PC-3 (cell line): ENCODE data around the gene IRX4. TPM values are rescaled to one million over a fixed set of nuclear protein-coding genes. Genes with fewer than 3 reads are reported as not detected.

Experiments
- ATAC-seq: fragments of 200-7000 bp; cut with Tn5 transposase; 2 replicates; pipeline ENCODE4 v1.9.1; 2020; ENCODE audit warnings: mild to moderate bottlenecking, moderate library complexity
- BruUV-seq: library from RNA; stranded (reverse); fragments of 400-500 nt; replicated peaks from 2 replicates; lab custom pipeline; 2021; lab: Mats Ljungman, UMichigan
- CTCF ChIA-PET: fragments of 300-600 bp; sonication (Branson Sonifier 250); formaldehyde crosslinking; loops from one replicate; lab custom pipeline; 2022; ENCODE audit warnings: antibody characterized with exemption; lab: Charles Lee
- POLR2A ChIA-PET: fragments of 300-600 bp; sonication (Branson Sonifier 250); formaldehyde crosslinking; loops from one replicate; lab custom pipeline; 2022; ENCODE audit warnings: antibody characterized with exemption; ENCODE audit not compliant: unreplicated experiment; lab: Charles Lee
- DNase-seq: peaks from one replicate; pipeline ENCODE4 v3.0.0-alpha.2; 2015
- H2AFZ ChIP-seq: fragments of 300-600 bp; sonication (generic); 2 replicates; pipeline ENCODE4 v1.6.0; 2016; ENCODE audit warnings: antibody characterized with exemption, low read length
- H3F3A ChIP-seq: fragments of 300-600 bp; sonication (generic); one replicate; pipeline ENCODE4 v1.6.0; 2017; ENCODE audit warnings: antibody characterized with exemption, low read length, control low read depth, mild to moderate bottlenecking; ENCODE audit not compliant: unreplicated experiment
- H3K27ac ChIP-seq: fragments of 300-600 bp; sonication (generic); 2 replicates; pipeline ENCODE4 v1.5.1; 2016; ENCODE audit warnings: mild to moderate bottlenecking, low read length
- H3K27me3 ChIP-seq: fragments of 300-600 bp; sonication (generic); 2 replicates; pipeline ENCODE4 v1.6.1; 2016; ENCODE audit warnings: low read length, mixed read lengths
- H3K36me3 ChIP-seq: fragments of 300-600 bp; sonication (generic); 2 replicates; pipeline ENCODE4 v1.6.1; 2016; ENCODE audit warnings: low read depth, mixed run types, low read length, mixed read lengths
- H3K4me1 ChIP-seq: fragments of 300-600 bp; sonication (generic); 2 replicates; pipeline ENCODE4 v1.5.1; 2016; ENCODE audit warnings: low read length; ENCODE audit not compliant: insufficient read depth
- H3K4me2 ChIP-seq: fragments of 300-600 bp; sonication (generic); 2 replicates; pipeline ENCODE4 v1.6.0; 2016; ENCODE audit warnings: low read length
- H3K4me3 ChIP-seq: fragments of 300-600 bp; sonication (generic); 2 replicates; pipeline ENCODE4 v1.5.1; 2016; ENCODE audit warnings: mild to moderate bottlenecking, low read length, mixed read lengths
- H3K79me2 ChIP-seq: fragments of 300-600 bp; sonication (generic); 2 replicates; pipeline ENCODE4 v1.6.1; 2017; ENCODE audit warnings: low read length, mixed read lengths
- H3K9ac ChIP-seq: fragments of 300-600 bp; sonication (generic); 2 replicates; pipeline ENCODE4 v1.6.0; 2016; ENCODE audit warnings: mild to moderate bottlenecking, low read length
- H3K9me2 ChIP-seq: fragments of 300-600 bp; sonication (generic); replicated peaks from 2 replicates; pipeline ENCODE4 v1.6.1; 2016; ENCODE audit warnings: mixed run types, low read length, mixed read lengths
- H3K9me3 ChIP-seq: fragments of 300-600 bp; sonication (generic); 2 replicates; pipeline ENCODE4 v1.6.1; 2016; ENCODE audit warnings: low read length, mixed read lengths
- H4K20me1 ChIP-seq: fragments of 300-600 bp; sonication (generic); 2 replicates; pipeline ENCODE4 v1.6.1; 2016; ENCODE audit warnings: low read length, mixed read lengths
- CTCF ChIP-seq: fragments of 300-600 bp; sonication (generic); conservative IDR thresholded peaks from 2 replicates; pipeline ENCODE4 v1.5.1; 2017; ENCODE audit warnings: antibody characterized with exemption, low read depth, mild to moderate bottlenecking, low read length
- EZH2 ChIP-seq: fragments of 300-600 bp; sonication (generic); IDR thresholded peaks from one replicate; pipeline ENCODE4 v1.6.1; 2017; ENCODE audit warnings: antibody characterized with exemption, mild to moderate bottlenecking, low read length; ENCODE audit not compliant: unreplicated experiment
- EZH2phosphoT487 ChIP-seq: fragments of 300-600 bp; sonication (generic); IDR thresholded peaks from 2 replicates; pipeline ENCODE4 v1.6.1; 2018; ENCODE audit warnings: mild to moderate bottlenecking, antibody characterized with exemption, low read length, borderline replicate concordance
- intact Hi-C: fragments of 100-400 bp; cut with micrococcal nuclease; formaldehyde crosslinking; loops from 2 replicates; pipeline ENCODE4 v1.9.0; 2023
- total RNA-seq: library from RNA; depleted of rRNA; stranded (reverse); fragments of >200 nt; gene quantifications from 2 replicates; pipeline ENCODE4 v1.2.3, GENCODE V29; 2014

IRX4 gene
- total RNA-seq, 1 experiment from 2014 or later: not detected

- CTCF ChIA-PET: no interaction called here
- H3K27me3 ChIP-seq: peaks cover 26% of the 10 kb centered on the region
- no peak for DNase-seq
- ATAC-seq: no peak
- H4K20me1 ChIP-seq: no peaks in the 10 kb centered on the region
- no peaks in the 10 kb centered on the region for H3K79me2 ChIP-seq
- no peak overlapping the region for H3K27ac ChIP-seq
- peaks cover 11% of the 10 kb centered on the region; the same call in 1 of the 2 replicates for H3K4me1 ChIP-seq
- no peaks in the 10 kb centered on the region for H3F3A ChIP-seq
- intact Hi-C loops: no loop called here
- H2AFZ ChIP-seq: no peak overlapping the region
- no peaks in the 10 kb centered on the region for H3K9me2 ChIP-seq
- POLR2A ChIA-PET: no interaction called here
- no peak overlapping the region for H3K9ac ChIP-seq
- no TSS peak for BruUV-seq
- no peak overlapping the region for H3K4me3 ChIP-seq
- H3K36me3 ChIP-seq: no peaks in the 10 kb centered on the region
- TF ChIP-seq CTCF (no peak), EZH2phosphoT487 (no peak), EZH2 (no peak)
- H3K4me2 ChIP-seq: no peak overlapping the region
- no peaks in the 10 kb centered on the region for H3K9me3 ChIP-seq
Observed at GRCh38 chr5:1879292-1880263, 3.1 kb downstream of the IRX4 start.

- TF ChIP-seq EZH2phosphoT487 (no peak), EZH2 (no peak), CTCF (no peak)
- H3K4me2 ChIP-seq: no peak overlapping the region
- H2AFZ ChIP-seq: no peak overlapping the region
- H4K20me1 ChIP-seq: no peaks in the 10 kb centered on the region
- intact Hi-C loops: no loop called here
- no peaks in the 10 kb centered on the region for H3K9me3 ChIP-seq
- H3K4me3 ChIP-seq: no peak overlapping the region
- no peaks in the 10 kb centered on the region for H3K36me3 ChIP-seq
- peaks cover 9% of the 10 kb centered on the region; the same call in 1 of the 2 replicates for H3K4me1 ChIP-seq
- ChIA-PET POLR2A (no interaction called here), CTCF (no interaction called here)
- H3F3A ChIP-seq: no peaks in the 10 kb centered on the region
- DNase-seq (no peak), ATAC-seq (no peak)
- H3K9ac ChIP-seq: no peak overlapping the region
- no peaks in the 10 kb centered on the region for H3K79me2 ChIP-seq
- BruUV-seq: no TSS peak
- no peak overlapping the region for H3K27ac ChIP-seq
- H3K9me2 ChIP-seq: no peaks in the 10 kb centered on the region
- peaks cover 13% of the 10 kb centered on the region for H3K27me3 ChIP-seq
Observed at GRCh38 chr5:1878050-1878849, 4.5 kb downstream of the IRX4 start.
